Calu3 (cell line): Measurements from ENCODE around the gene EDN1. TPM values are rescaled to one million over a fixed set of nuclear protein-coding genes. Genes with fewer than 3 reads are reported as not detected.

Experiments used
- BruUV-seq: library from RNA; stranded (reverse); fragments of 400-500 nt; replicated peaks from 2 replicates; lab custom pipeline; 2021; lab: Mats Ljungman, UMichigan
- CTCF ChIA-PET: fragments of 300-600 bp; sonication (Branson Sonifier 250); formaldehyde crosslinking; loops from one replicate; lab custom pipeline; 2022; ENCODE audit warnings: antibody characterized with exemption; lab: Charles Lee
- DNase-seq: peaks from one replicate; pipeline ENCODE4 v3.0.0; 2022
- H3K27ac Mint-ChIP-seq: one replicate; pipeline ENCODE4 v1.8.0; 2022; ENCODE audit warnings: mixed read lengths; ENCODE audit not compliant: unreplicated experiment
- H3K27me3 Mint-ChIP-seq: one replicate; pipeline ENCODE4 v1.8.0; 2022; ENCODE audit warnings: mixed read lengths; ENCODE audit not compliant: unreplicated experiment
- H3K36me3 Mint-ChIP-seq: one replicate; pipeline ENCODE4 v1.8.0; 2022; ENCODE audit warnings: mild to moderate bottlenecking, moderate library complexity, mixed read lengths; ENCODE audit not compliant: insufficient read depth, unreplicated experiment
- H3K4me1 Mint-ChIP-seq: one replicate; pipeline ENCODE4 v1.8.0; 2022; ENCODE audit warnings: mild to moderate bottlenecking, low read depth, mixed read lengths; ENCODE audit not compliant: unreplicated experiment
- H3K4me3 Mint-ChIP-seq: one replicate; pipeline ENCODE4 v1.8.0; 2022; ENCODE audit warnings: mild to moderate bottlenecking, low read depth, moderate library complexity, mixed read lengths; ENCODE audit not compliant: unreplicated experiment
- H3K9me3 Mint-ChIP-seq: one replicate; pipeline ENCODE4 v1.8.0; 2022; ENCODE audit warnings: low read depth, mixed read lengths; ENCODE audit not compliant: unreplicated experiment
- CTCF ChIP-seq: fragments of 200-600 bp; IDR thresholded peaks from one replicate; pipeline ENCODE4 v1.8.0; 2022; ENCODE audit warnings: antibody characterized with exemption; ENCODE audit not compliant: unreplicated experiment
- intact Hi-C: fragments of 100-400 bp; cut with micrococcal nuclease; formaldehyde crosslinking; loops from one replicate; pipeline ENCODE4 v1.10.0; 2022; ENCODE audit not compliant: unreplicated experiment
- total RNA-seq: library from RNA; stranded (reverse); gene quantifications from 2 replicates; pipeline ENCODE4 v1.2.3, GENCODE V29; 2022

The EDN1 gene
- total RNA-seq, 1 experiment from 2014 or later: 40.6 TPM

GRCh38 chr6:12339808-12340487, 49.8 kb downstream of the EDN1 start:
- no peak overlapping the region for H3K27ac Mint-ChIP-seq
- BruUV-seq: no TSS peak

DNA sequence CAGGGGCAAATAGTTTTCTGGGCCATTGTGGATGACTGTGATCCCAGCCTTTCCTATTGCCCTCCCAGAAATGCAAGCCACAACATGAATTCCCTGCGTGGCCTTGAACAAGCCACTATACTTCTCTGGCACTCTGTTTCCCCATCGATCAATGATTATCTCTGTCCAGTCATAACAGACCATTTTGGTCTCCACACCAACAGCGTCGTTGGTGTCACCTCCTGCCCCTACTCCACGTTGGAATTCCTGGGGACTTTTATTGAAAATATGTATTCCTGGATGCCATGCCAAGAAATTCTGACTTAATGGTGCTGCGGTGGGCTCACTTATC, 50.3 kb downstream of the EDN1 start:
- no TSS peak for BruUV-seq

More at GRCh38 chr6:12339808-12340487, 49.8 kb downstream of the EDN1 start:
- H3K36me3 Mint-ChIP-seq: no peaks in the 10 kb centered on the region
- H3K9me3 Mint-ChIP-seq: no peaks in the 10 kb centered on the region
- no peaks in the 10 kb centered on the region for H3K27me3 Mint-ChIP-seq
- peaks cover 60% of the 10 kb centered on the region for H3K4me1 Mint-ChIP-seq
- intact Hi-C loops: loop anchor here (5.0 kb wide), 1 partner anchor 48 kb away; the partner anchor contains the start of gene EDN1
- H3K4me3 Mint-ChIP-seq: no peak overlapping the region
- no peak for DNase-seq
- CTCF ChIA-PET: no interaction called here
- no peak for TF ChIP-seq CTCF

GRCh38 chr6:12342664-12343063, 52.5 kb downstream of the EDN1 start:
- CTCF ChIA-PET: interaction anchor here (1.3 to 1.6 kb wide), 2 partner anchors 11 to 29 kb away, joined by 3 to 8 read pairs; no protein-coding TSS in a partner anchor
- H3K4me3 Mint-ChIP-seq: no peak overlapping the region
- peak overlapping the region; percentile 83 for H3K27ac Mint-ChIP-seq
- intact Hi-C loops: loop anchor here (5.0 kb wide), 1 partner anchor 50 kb away; the partner anchor contains the start of gene EDN1
- peaks cover 61% of the 10 kb centered on the region for H3K4me1 Mint-ChIP-seq
- H3K9me3 Mint-ChIP-seq: no peaks in the 10 kb centered on the region
- no TSS peak for BruUV-seq
- no peak for DNase-seq
- H3K36me3 Mint-ChIP-seq: no peaks in the 10 kb centered on the region
- H3K27me3 Mint-ChIP-seq: no peaks in the 10 kb centered on the region
- no peak for TF ChIP-seq CTCF

More for the DNA sequence above, 50.3 kb downstream of the EDN1 start:
- no peaks in the 10 kb centered on the region for H3K36me3 Mint-ChIP-seq
- no peak for TF ChIP-seq CTCF
- CTCF ChIA-PET: no interaction called here
- peaks cover 60% of the 10 kb centered on the region for H3K4me1 Mint-ChIP-seq
- no peak for DNase-seq
- no peaks in the 10 kb centered on the region for H3K27me3 Mint-ChIP-seq
- H3K4me3 Mint-ChIP-seq: no peak overlapping the region
- intact Hi-C loops: loop anchor here (5.0 kb wide), 1 partner anchor 48 kb away; the partner anchor contains the start of gene EDN1
- no peak overlapping the region for H3K27ac Mint-ChIP-seq
- H3K9me3 Mint-ChIP-seq: no peaks in the 10 kb centered on the region

DNA sequence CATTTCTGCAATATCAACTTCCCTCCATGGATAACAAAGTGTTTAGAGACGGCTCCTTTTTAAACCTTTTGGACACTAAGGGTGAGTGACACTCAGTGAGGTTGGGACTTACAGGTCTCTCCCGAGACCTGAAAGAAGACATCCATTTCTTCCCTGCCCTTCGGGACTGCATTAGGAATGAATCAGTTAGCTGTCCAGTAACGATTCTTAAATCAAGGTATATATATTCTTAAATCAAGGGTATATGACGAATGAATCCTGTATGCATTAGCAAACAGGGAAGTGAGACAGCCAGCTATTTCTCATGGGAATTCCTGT, 52.9 kb downstream of the EDN1 start:
- CTCF ChIA-PET: interaction anchor here (1.0 to 1.7 kb wide), 5 partner anchors 11 to 161 kb away, joined by 3 to 8 read pairs (median 5); no protein-coding TSS in a partner anchor
- Mint-ChIP-seq H3K4me3 (peak overlapping the region; percentile 39), H3K4me1 (peaks cover 66% of the 10 kb centered on the region), H3K27me3 (no peaks in the 10 kb centered on the region), H3K27ac (peak overlapping the region; percentile 83), H3K9me3 (no peaks in the 10 kb centered on the region), H3K36me3 (peaks cover 4% of the 10 kb centered on the region)
- no peak for TF ChIP-seq CTCF
- BruUV-seq: no TSS peak
- intact Hi-C loops: loop anchor here (5.0 kb wide), 1 partner anchor 51 kb away; the partner anchor contains the start of gene EDN1
- no peak for DNase-seq
